IMR-90 (cell line): ENCODE results near the gene MAGI2. TPM values are rescaled to one million over a fixed set of nuclear protein-coding genes. Genes with fewer than 3 reads are reported as not detected.

Experiments used
- ATAC-seq: fragments of 200-7000 bp; cut with Tn5 transposase; 2 replicates; pipeline ENCODE4 v1.9.1; 2020; ENCODE audit warnings: low read depth, mild to moderate bottlenecking, moderate library complexity
- BruUV-seq: library from RNA; stranded (reverse); fragments of 400-500 nt; replicated peaks from 2 replicates; lab custom pipeline; 2021; lab: Mats Ljungman, UMichigan
- CTCF ChIA-PET: fragments of 300-600 bp; formaldehyde crosslinking; extraction: SDS; loops from one replicate; lab custom pipeline; 2021; ENCODE audit warnings: antibody characterized with exemption; lab: Yijun Ruan, JAX
- POLR2A ChIA-PET: fragments of 300-600 bp; sonication (Branson Sonifier 250); formaldehyde crosslinking; loops from one replicate; lab custom pipeline; 2022; ENCODE audit warnings: antibody characterized with exemption; ENCODE audit not compliant: unreplicated experiment; lab: Charles Lee
- DNase-seq: peaks from one replicate; pipeline ENCODE4 v3.0.0; 2013
- H2AFZ ChIP-seq: replicated peaks from 2 replicates; pipeline ENCODE3; 2013; ENCODE audit warnings: low read length, mild to moderate bottlenecking; ENCODE audit not compliant: poor library complexity
- H2AK5ac ChIP-seq: 2 replicates; pipeline ENCODE4 v1.6.1; 2013; ENCODE audit warnings: low read depth, low read length, inconsistent platforms
- H2AK9ac ChIP-seq: replicated peaks from 2 replicates; pipeline ENCODE3; 2013; ENCODE audit warnings: mild to moderate bottlenecking, low read depth, low read length, moderate library complexity; ENCODE audit not compliant: poor library complexity
- H2BK120ac ChIP-seq: 2 replicates; pipeline ENCODE4 v1.6.1; 2013; ENCODE audit warnings: low read depth, low read length, inconsistent platforms
- H2BK15ac ChIP-seq: 3 replicates; pipeline ENCODE4 v1.6.1; 2013; ENCODE audit warnings: low read depth, low read length, inconsistent platforms
- H2BK20ac ChIP-seq: 2 replicates; pipeline ENCODE4 v1.6.1; 2013; ENCODE audit warnings: low read depth, mild to moderate bottlenecking, inconsistent platforms, low read length, moderate library complexity
- H2BK5ac ChIP-seq: 2 replicates; pipeline ENCODE4 v1.6.1; 2013; ENCODE audit warnings: mild to moderate bottlenecking, low read depth, low read length, inconsistent platforms; ENCODE audit not compliant: poor library complexity, severe bottlenecking
- H3K14ac ChIP-seq: replicated peaks from 2 replicates; pipeline ENCODE4 v1.6.1; 2013; ENCODE audit warnings: low read depth, low read length, inconsistent platforms
- H3K18ac ChIP-seq: 2 replicates; pipeline ENCODE4 v1.6.1; 2013; ENCODE audit warnings: low read depth, low read length, control low read depth
- H3K23ac ChIP-seq: 2 replicates; pipeline ENCODE4 v1.6.1; 2013; ENCODE audit warnings: low read depth, low read length, inconsistent platforms
- H3K27ac ChIP-seq: 2 replicates; pipeline ENCODE4 v1.5.1; 2013; ENCODE audit warnings: mild to moderate bottlenecking, control low read depth, low read length; ENCODE audit not compliant: insufficient read depth
- H3K27me3 ChIP-seq: 2 replicates; pipeline ENCODE4 v1.6.1; 2013; ENCODE audit warnings: low read length; ENCODE audit not compliant: control insufficient read depth, insufficient read depth
- H3K36me3 ChIP-seq: 2 replicates; pipeline ENCODE4 v1.6.1; 2013; ENCODE audit warnings: low read length, mixed read lengths; ENCODE audit not compliant: control insufficient read depth, insufficient read depth
- H3K4ac ChIP-seq: 2 replicates; pipeline ENCODE4 v1.6.1; 2013; ENCODE audit warnings: low read depth, low read length, inconsistent platforms
- H3K4me1 ChIP-seq: 2 replicates; pipeline ENCODE4 v1.6.1; 2013; ENCODE audit warnings: low read length, mixed read lengths; ENCODE audit not compliant: control insufficient read depth, insufficient read depth
- H3K4me2 ChIP-seq: 2 replicates; pipeline ENCODE4 v1.6.1; 2013; ENCODE audit warnings: low read depth, mild to moderate bottlenecking, control low read depth, low read length, moderate library complexity
- H3K4me3 ChIP-seq: 2 replicates; pipeline ENCODE4 v1.5.1; 2013; ENCODE audit warnings: low read depth, mild to moderate bottlenecking, control low read depth, low read length, moderate library complexity; ENCODE audit not compliant: insufficient read depth
- H3K56ac ChIP-seq: 2 replicates; pipeline ENCODE4 v1.6.1; 2013; ENCODE audit warnings: low read length, inconsistent platforms; ENCODE audit not compliant: insufficient read depth; ENCODE audit errors: extremely low read depth
- H3K79me1 ChIP-seq, 2 experiments: 2 replicates each; pipeline ENCODE4 v1.6.1; 2013; ENCODE audit warnings: low read length in 2 of 2, inconsistent platforms in 1 of 2, low read depth in 1 of 2
- H3K9ac ChIP-seq: 2 replicates; pipeline ENCODE4 v1.6.1; 2013; ENCODE audit warnings: low read depth, low read length, control low read depth
- H3K9me1 ChIP-seq: 2 replicates; pipeline ENCODE4 v1.6.1; 2013; ENCODE audit warnings: low read length, inconsistent platforms; ENCODE audit not compliant: insufficient read depth
- H3K9me3 ChIP-seq: 2 replicates; pipeline ENCODE4 v1.6.1; 2013; ENCODE audit warnings: low read length; ENCODE audit not compliant: control insufficient read depth, insufficient read depth
- H4K20me1 ChIP-seq: 2 replicates; pipeline ENCODE4 v1.6.1; 2013; ENCODE audit warnings: low read length, inconsistent platforms; ENCODE audit not compliant: insufficient read depth
- H4K5ac ChIP-seq: 2 replicates; pipeline ENCODE4 v1.6.1; 2013; ENCODE audit warnings: mild to moderate bottlenecking, low read depth, low read length, control low read depth
- H4K8ac ChIP-seq, 2 experiments: 2 replicates each; pipeline ENCODE4 v1.6.1; 2013; ENCODE audit warnings: low read depth in 2 of 2, low read length in 2 of 2, control low read depth in 1 of 2, inconsistent platforms in 1 of 2
- H4K91ac ChIP-seq: 2 replicates; pipeline ENCODE4 v1.6.1; 2013; ENCODE audit warnings: low read depth, low read length, inconsistent platforms; ENCODE audit not compliant: insufficient read depth
- MAFK ChIP-seq: IDR thresholded peaks from 2 replicates; pipeline ENCODE4 v1.6.1; 2012; ENCODE audit warnings: low read depth, low read length, improper control_type of control experiment
- WGBS, 2 experiments: methylation state at CpG; one replicate each; pipeline versions ENCODE4 v1.1.5 to v1.1.7; 2013; ENCODE audit warnings: missing lambda C conversion rate in 2 of 2; ENCODE audit not compliant: insufficient read length in 1 of 2; ENCODE audit errors: extremely low coverage in 2 of 2; 5-methylcytosine and 5-hydroxymethylcytosine counted together
- dilution Hi-C: fragments of 300-500 bp; cut with HindIII; formaldehyde crosslinking; loops from one replicate; pipeline ENCODE4 v1.14.3; 2018; ENCODE audit warnings: low sequenced_read_pairs; ENCODE audit not compliant: unreplicated experiment
- in situ Hi-C: fragments of 300-500 bp; cut with MboI; formaldehyde crosslinking; loops from 3 replicates; pipeline ENCODE4 v1.14.3; 2019; ENCODE audit warnings: low sequenced_read_pairs, inconsistent platforms, mixed read lengths
- intact Hi-C: fragments of 100-400 bp; cut with micrococcal nuclease; formaldehyde crosslinking; loops from 2 replicates; pipeline ENCODE4 v1.10.0; 2022
- polyA plus RNA-seq, 3 experiments: library from polyadenylated mRNA; depleted of rRNA; stranded (reverse); fragments of >200 nt; gene quantifications; 2 replicates each; pipeline ENCODE4 v1.2.3, GENCODE V29; 2012; ENCODE audit warnings: low replicate concordance in 1 of 3
- total RNA-seq: library from RNA; depleted of rRNA; stranded (reverse); fragments of >200 nt; gene quantifications from 2 replicates; pipeline ENCODE4 v1.2.3, GENCODE V29; 2012
- TF ChIP-seq, protein P1 (sequence below): conservative IDR thresholded peaks from 2 replicates; pipeline ENCODE4 v1.5.1; 2012; ENCODE audit warnings: mild to moderate bottlenecking, low read depth, low read length, improper control_type of control experiment

The MAGI2 gene
- total and polyA plus RNA-seq, 2 of the 4 experiments (the other 2 are of a cell fraction): 2.5 to 17.9 TPM

DNA sequence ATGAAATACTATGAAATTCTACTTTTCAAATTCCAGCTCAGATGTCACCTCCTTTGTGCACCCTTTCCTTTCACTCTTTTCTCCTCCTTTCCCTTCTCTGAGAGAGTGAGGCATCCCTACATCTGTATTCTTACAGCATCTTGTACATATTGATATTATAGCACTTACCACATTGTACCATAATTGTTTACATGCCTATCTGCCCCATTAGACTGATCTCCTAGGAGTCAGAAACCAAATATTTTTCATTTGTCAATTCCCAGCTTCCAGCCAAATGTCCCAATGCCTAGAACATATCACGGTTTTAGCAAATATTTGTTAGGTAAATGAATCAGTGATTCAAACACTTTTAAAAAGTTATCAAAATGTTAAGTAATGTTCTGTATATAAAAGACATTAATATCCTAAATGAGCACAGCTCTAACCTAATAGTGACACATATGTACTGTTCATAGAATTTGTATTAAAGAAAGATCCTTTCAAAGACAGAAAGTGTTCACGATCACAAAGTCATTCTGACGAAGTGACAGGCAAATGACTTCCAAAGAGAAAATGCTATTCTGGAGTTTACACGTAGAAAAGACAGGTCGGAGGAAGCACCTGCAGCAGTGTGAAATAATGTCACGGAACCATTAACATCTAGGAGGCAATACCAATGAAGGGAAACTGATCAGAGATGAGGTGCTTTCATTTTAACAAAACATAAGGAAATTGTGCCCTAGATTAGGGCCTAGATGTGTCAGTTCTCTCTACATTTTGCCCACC, 774.2 kb downstream of the MAGI2 start:
- no peak overlapping the region for H3K4me2 ChIP-seq

More for the DNA sequence above, 774.2 kb downstream of the MAGI2 start:
- Histone ChIP-seq H2AK5ac (no peak overlapping the region), H3K4me3 (no peak overlapping the region), H3K23ac (no peak overlapping the region), H2AFZ (no peak overlapping the region), H3K36me3 (no peaks in the 10 kb centered on the region), H3K14ac (no peak overlapping the region), H4K91ac (no peak overlapping the region), H3K27ac (no peak overlapping the region), H3K18ac (peak overlapping the region; percentile 29; the same call in 1 of the 2 replicates), H3K27me3 (no peaks in the 10 kb centered on the region), H3K79me1 (peaks cover 0 to 13% of the 10 kb centered on the region in 2 experiments; a peak in 3 of 4 replicates), H2BK15ac (no peak overlapping the region), H3K9me1 (peaks cover 3% of the 10 kb centered on the region; the same call in 1 of the 2 replicates), H4K20me1 (no peaks in the 10 kb centered on the region; the same call in 1 of the 2 replicates), H3K9me3 (no peaks in the 10 kb centered on the region), H3K4me1 (peaks cover 4% of the 10 kb centered on the region; the same call in 1 of the 2 replicates), H3K4ac (no peak overlapping the region), H2BK20ac (no peak overlapping the region), H4K8ac (no peak overlapping the region), H3K9ac (no peak overlapping the region), H2BK120ac (no peak overlapping the region), H3K56ac (no peak overlapping the region), H2BK5ac (no peak overlapping the region), H4K5ac (no peak overlapping the region), H2AK9ac (no peak overlapping the region)
- no peak for ATAC-seq
- intact Hi-C loops (no loop called here), dilution Hi-C loops (no loop called here), in situ Hi-C loops (no loop called here)
- 75% methylated on average over 3 of the region's 6 CpGs; no CpG with 5 or more reads in 1 of the 2 experiments for WGBS, 2 experiments
- ChIA-PET POLR2A (no interaction called here), CTCF (no interaction called here)
- no TSS peak for BruUV-seq
- no peak for DNase-seq
- no peak for TF ChIP-seq MAFK
- TF ChIP-seq, protein P1, sequence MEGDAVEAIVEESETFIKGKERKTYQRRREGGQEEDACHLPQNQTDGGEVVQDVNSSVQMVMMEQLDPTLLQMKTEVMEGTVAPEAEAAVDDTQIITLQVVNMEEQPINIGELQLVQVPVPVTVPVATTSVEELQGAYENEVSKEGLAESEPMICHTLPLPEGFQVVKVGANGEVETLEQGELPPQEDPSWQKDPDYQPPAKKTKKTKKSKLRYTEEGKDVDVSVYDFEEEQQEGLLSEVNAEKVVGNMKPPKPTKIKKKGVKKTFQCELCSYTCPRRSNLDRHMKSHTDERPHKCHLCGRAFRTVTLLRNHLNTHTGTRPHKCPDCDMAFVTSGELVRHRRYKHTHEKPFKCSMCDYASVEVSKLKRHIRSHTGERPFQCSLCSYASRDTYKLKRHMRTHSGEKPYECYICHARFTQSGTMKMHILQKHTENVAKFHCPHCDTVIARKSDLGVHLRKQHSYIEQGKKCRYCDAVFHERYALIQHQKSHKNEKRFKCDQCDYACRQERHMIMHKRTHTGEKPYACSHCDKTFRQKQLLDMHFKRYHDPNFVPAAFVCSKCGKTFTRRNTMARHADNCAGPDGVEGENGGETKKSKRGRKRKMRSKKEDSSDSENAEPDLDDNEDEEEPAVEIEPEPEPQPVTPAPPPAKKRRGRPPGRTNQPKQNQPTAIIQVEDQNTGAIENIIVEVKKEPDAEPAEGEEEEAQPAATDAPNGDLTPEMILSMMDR: no peak
